T-helper 2 cell treated with Interferon-gamma antibody and Interleukin-4, amounts not matched to agents 5 μg/mL and 100 μg/mL, for 36 hours (primary cell): ENCODE results near the gene RASSF5.

Experiments
- DNase-seq: peaks from one replicate; pipeline ENCODE4 v3.0.0; 2021; ENCODE audit warnings: low spot score
- H3K27ac Mint-ChIP-seq: one replicate; pipeline ENCODE4 v1.8.0; 2021; ENCODE audit warnings: mild to moderate bottlenecking, mixed read lengths
- H3K27me3 Mint-ChIP-seq: one replicate; pipeline ENCODE4 v1.8.0; 2021; ENCODE audit warnings: low read depth, mixed read lengths
- H3K36me3 Mint-ChIP-seq: one replicate; pipeline ENCODE4 v1.8.0; 2021; ENCODE audit warnings: low read depth, mixed read lengths
- H3K4me1 Mint-ChIP-seq: one replicate; pipeline ENCODE4 v1.8.0; 2021; ENCODE audit warnings: low read depth, mixed read lengths
- H3K4me3 Mint-ChIP-seq: one replicate; pipeline ENCODE4 v1.8.0; 2022; ENCODE audit warnings: mild to moderate bottlenecking, moderate library complexity, mixed read lengths
- H3K9me3 Mint-ChIP-seq: one replicate; pipeline ENCODE4 v1.8.0; 2021; ENCODE audit warnings: mixed read lengths

The RASSF5 gene

GRCh38 chr1:206583707-206584648, 76.6 kb downstream of the RASSF5 start:
- Mint-ChIP-seq H3K27ac (peak overlapping the region; percentile 90), H3K36me3 (peaks cover 87% of the 10 kb centered on the region), H3K9me3 (no peaks in the 10 kb centered on the region)

GRCh38 chr1:206584683-206585082, 77.4 kb downstream of the RASSF5 start:
- peaks cover 87% of the 10 kb centered on the region for H3K36me3 Mint-ChIP-seq
- no peak overlapping the region for H3K4me3 Mint-ChIP-seq
- DNase-seq: no peak
- H3K27me3 Mint-ChIP-seq: no peaks in the 10 kb centered on the region
- peaks cover 75% of the 10 kb centered on the region for H3K4me1 Mint-ChIP-seq
- no peaks in the 10 kb centered on the region for H3K9me3 Mint-ChIP-seq
- no peak overlapping the region for H3K27ac Mint-ChIP-seq

More at GRCh38 chr1:206583707-206584648, 76.6 kb downstream of the RASSF5 start:
- Mint-ChIP-seq H3K4me3 (peak overlapping the region; percentile 78), H3K27me3 (no peaks in the 10 kb centered on the region), H3K4me1 (peaks cover 75% of the 10 kb centered on the region)
- peak; percentile 73 for DNase-seq

GRCh38 chr1:206586501-206587445, 79.4 kb downstream of the RASSF5 start:
- DNase-seq: no peak
- Mint-ChIP-seq H3K27me3 (no peaks in the 10 kb centered on the region), H3K36me3 (peaks cover 84% of the 10 kb centered on the region), H3K9me3 (no peaks in the 10 kb centered on the region), H3K27ac (peak overlapping the region; percentile 4), H3K4me3 (no peak overlapping the region), H3K4me1 (peaks cover 74% of the 10 kb centered on the region)

- Mint-ChIP-seq H3K4me1 (peaks cover 68% of the 10 kb centered on the region), H3K27me3 (no peaks in the 10 kb centered on the region), H3K36me3 (peaks cover 85% of the 10 kb centered on the region), H3K27ac (peak overlapping the region; percentile 24), H3K4me3 (no peak overlapping the region), H3K9me3 (no peaks in the 10 kb centered on the region)
- no peak for DNase-seq
Observed at GRCh38 chr1:206587904-206588303, 80.6 kb downstream of the RASSF5 start.

GRCh38 chr1:206588492-206588891, 81.2 kb downstream of the RASSF5 start:
- peaks cover 79% of the 10 kb centered on the region for H3K36me3 Mint-ChIP-seq
- H3K4me1 Mint-ChIP-seq: peaks cover 62% of the 10 kb centered on the region
- DNase-seq: no peak
- H3K27ac Mint-ChIP-seq: peak overlapping the region; percentile 92
- no peaks in the 10 kb centered on the region for H3K9me3 Mint-ChIP-seq
- no peaks in the 10 kb centered on the region for H3K27me3 Mint-ChIP-seq
- peak overlapping the region; percentile 6 for H3K4me3 Mint-ChIP-seq

- DNase-seq: no peak
- Mint-ChIP-seq H3K36me3 (peaks cover 77% of the 10 kb centered on the region), H3K4me1 (peaks cover 59% of the 10 kb centered on the region), H3K27me3 (no peaks in the 10 kb centered on the region), H3K4me3 (peak overlapping the region; percentile 42), H3K9me3 (no peaks in the 10 kb centered on the region), H3K27ac (peak overlapping the region; percentile 92)
Observed at GRCh38 chr1:206589206-206589605, 81.9 kb downstream of the RASSF5 start.

GRCh38 chr1:206590025-206590758, 82.9 kb downstream of the RASSF5 start:
- H3K4me3 Mint-ChIP-seq: peak overlapping the region; percentile 74
- peak; percentile 85 for DNase-seq
- H3K9me3 Mint-ChIP-seq: no peaks in the 10 kb centered on the region
- H3K27ac Mint-ChIP-seq: peak overlapping the region; percentile 92
- peaks cover 69% of the 10 kb centered on the region for H3K36me3 Mint-ChIP-seq
- peaks cover 56% of the 10 kb centered on the region for H3K4me1 Mint-ChIP-seq
- H3K27me3 Mint-ChIP-seq: no peaks in the 10 kb centered on the region

GRCh38 chr1:206591226-206591625, 83.9 kb downstream of the RASSF5 start:
- H3K27ac Mint-ChIP-seq: peak overlapping the region; percentile 66
- H3K9me3 Mint-ChIP-seq: no peaks in the 10 kb centered on the region
- H3K4me3 Mint-ChIP-seq: peak overlapping the region; percentile 25
- H3K36me3 Mint-ChIP-seq: peaks cover 68% of the 10 kb centered on the region
- no peaks in the 10 kb centered on the region for H3K27me3 Mint-ChIP-seq
- peaks cover 54% of the 10 kb centered on the region for H3K4me1 Mint-ChIP-seq
- DNase-seq: no peak

- peak overlapping the region; percentile 62 for H3K27ac Mint-ChIP-seq
- H3K4me1 Mint-ChIP-seq: peaks cover 50% of the 10 kb centered on the region
- no peak for DNase-seq
- no peak overlapping the region for H3K4me3 Mint-ChIP-seq
- no peaks in the 10 kb centered on the region for H3K9me3 Mint-ChIP-seq
- peaks cover 66% of the 10 kb centered on the region for H3K36me3 Mint-ChIP-seq
- H3K27me3 Mint-ChIP-seq: no peaks in the 10 kb centered on the region
Observed at GRCh38 chr1:206591696-206592095, 84.4 kb downstream of the RASSF5 start.

GRCh38 chr1:206593351-206593925, 86.1 kb downstream of the RASSF5 start:
- DNase-seq: no peak
- Mint-ChIP-seq H3K4me3 (no peak overlapping the region), H3K27ac (no peak overlapping the region), H3K4me1 (peaks cover 40% of the 10 kb centered on the region), H3K9me3 (no peaks in the 10 kb centered on the region), H3K36me3 (peaks cover 59% of the 10 kb centered on the region), H3K27me3 (no peaks in the 10 kb centered on the region)

GRCh38 chr1:206595581-206596318, 88.4 kb downstream of the RASSF5 start:
- peaks cover 47% of the 10 kb centered on the region for H3K36me3 Mint-ChIP-seq
- H3K4me1 Mint-ChIP-seq: peaks cover 16% of the 10 kb centered on the region
- no peak for DNase-seq
- no peak overlapping the region for H3K4me3 Mint-ChIP-seq
- H3K9me3 Mint-ChIP-seq: no peaks in the 10 kb centered on the region
- no peak overlapping the region for H3K27ac Mint-ChIP-seq
- no peaks in the 10 kb centered on the region for H3K27me3 Mint-ChIP-seq

GRCh38 chr1:206596319-206596666, 89.0 kb downstream of the RASSF5 start:
- Mint-ChIP-seq H3K9me3 (no peaks in the 10 kb centered on the region), H3K4me1 (peaks cover 11% of the 10 kb centered on the region), H3K36me3 (peaks cover 45% of the 10 kb centered on the region), H3K4me3 (no peak overlapping the region), H3K27ac (no peak overlapping the region), H3K27me3 (no peaks in the 10 kb centered on the region)
- no peak for DNase-seq

- DNase-seq: no peak
Observed at GRCh38 chr1:206600527-206600926, 93.2 kb downstream of the RASSF5 start.

More at GRCh38 chr1:206600527-206600926, 93.2 kb downstream of the RASSF5 start:
- Mint-ChIP-seq H3K27me3 (no peaks in the 10 kb centered on the region), H3K27ac (no peak overlapping the region), H3K36me3 (peaks cover 39% of the 10 kb centered on the region), H3K4me1 (peaks cover 2% of the 10 kb centered on the region), H3K9me3 (no peaks in the 10 kb centered on the region), H3K4me3 (no peak overlapping the region)
